Measurements from ENCODE around the gene TCFL5.

TCFL5 gene

DNA sequence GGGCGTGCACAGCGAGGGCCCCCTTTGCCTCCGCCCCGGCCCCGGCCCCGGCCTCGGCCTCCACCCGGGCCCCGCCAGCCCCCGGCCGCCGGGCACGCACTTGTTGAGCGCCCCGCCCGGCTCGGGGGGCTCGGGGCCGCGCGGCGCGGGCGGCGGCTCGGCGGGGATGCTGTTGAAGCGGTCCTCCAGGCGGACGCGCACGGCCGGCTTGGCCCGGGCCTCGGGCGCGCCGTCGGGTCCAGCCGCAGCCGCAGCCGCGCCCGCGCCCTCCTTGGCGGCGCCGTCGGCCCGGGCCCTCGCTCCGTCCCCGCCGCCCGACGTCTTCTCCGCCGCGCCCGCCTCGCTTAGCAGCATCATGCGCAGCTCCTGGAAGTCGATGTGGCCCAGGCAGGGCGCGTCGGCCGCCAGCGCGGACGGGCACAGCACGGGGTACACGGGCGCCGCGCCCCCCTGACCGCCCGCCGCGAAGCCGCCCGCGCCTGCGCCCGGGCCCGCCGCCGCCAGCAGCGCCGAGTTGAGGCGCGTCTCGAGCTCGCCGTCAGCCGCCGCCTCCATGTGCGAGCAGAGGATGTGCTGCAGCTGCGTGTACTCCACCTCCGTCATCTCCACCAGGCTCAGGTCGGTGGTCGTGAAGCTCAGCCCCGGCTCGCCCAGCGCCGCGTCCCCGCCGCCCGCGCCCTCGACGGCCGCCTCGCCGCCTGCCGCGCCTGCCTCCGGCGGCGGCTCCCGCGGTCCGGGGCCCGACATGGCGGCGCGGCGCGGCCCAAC, 514 bp downstream of the TCFL5 start:
- Histone ChIP-seq H3K18ac (ENCODE audit: low read depth in 1 of 2, low read length in 2 of 2) (peak overlapping the region; percentile 94 to 98), H2BK5ac (ENCODE audit: low read depth, low read length, poor library complexity, severe bottlenecking) (no peak overlapping the region), H3K4me1 (ENCODE audit: control insufficient read depth, insufficient read depth, low read depth, low read length) (peaks cover 27% of the 10 kb centered on the region), H3K4me2 (ENCODE audit: low read length, poor library complexity, severe bottlenecking) (peak overlapping the region; percentile 95), H2BK120ac (ENCODE audit: low read depth, low read length) (peak overlapping the region; percentile 61), H4K91ac (ENCODE audit: low read length) (peak overlapping the region; percentile 92), H4K8ac (ENCODE audit: low read length) (peak overlapping the region; percentile 96), H3K4ac (ENCODE audit: low read depth in 1 of 2, low read length in 2 of 2) (peak overlapping the region in 1 of 2 experiments; percentile 89), H3K23ac (ENCODE audit: low read length in 2 of 2) (peak overlapping the region in 1 of 2 experiments; percentile 100), H3K79me1 (replicated peaks; ENCODE audit: low read length, poor library complexity, severe bottlenecking) (peaks cover 21% of the 10 kb centered on the region), H3K9me3 (ENCODE audit: control insufficient read depth, low read length) (no peaks in the 10 kb centered on the region), H2AK5ac (ENCODE audit: low read length, severe bottlenecking) (no peak overlapping the region), H3K27me3 (ENCODE audit: control insufficient read depth in 1 of 2, insufficient read depth in 1 of 2, low read length in 2 of 2) (no peaks in the 10 kb centered on the region), H2BK12ac (ENCODE audit: low read length in 2 of 2) (peak overlapping the region in 1 of 2 experiments; percentile 57), H2AFZ (ENCODE audit: low read depth, low read length) (peak overlapping the region; percentile 30), H3K4me3 (ENCODE audit: insufficient read depth in 1 of 2, low read depth in 1 of 2, low read length in 2 of 2) (peak overlapping the region; percentile 72 to 85), H3K27ac (ENCODE audit: low read length, poor library complexity, severe bottlenecking) (no peak overlapping the region), H3K14ac (ENCODE audit: low read length in 2 of 2) (peak overlapping the region in 1 of 2 experiments; percentile 68), H3K36me3 (ENCODE audit: control insufficient read depth in 1 of 2, insufficient read depth in 2 of 2, low read depth in 1 of 2, low read length in 2 of 2) (peaks cover 11 to 16% of the 10 kb centered on the region in 2 experiments), H3K9ac (ENCODE audit: low read length) (peak overlapping the region; percentile 70), H2BK15ac (ENCODE audit: low read depth, poor library complexity, severe bottlenecking) (peak overlapping the region; percentile 80)
- WGBS = under 1% methylated on average over 36 of the region's 129 CpGs
- peak; percentile 40 for DNase-seq

DNA sequence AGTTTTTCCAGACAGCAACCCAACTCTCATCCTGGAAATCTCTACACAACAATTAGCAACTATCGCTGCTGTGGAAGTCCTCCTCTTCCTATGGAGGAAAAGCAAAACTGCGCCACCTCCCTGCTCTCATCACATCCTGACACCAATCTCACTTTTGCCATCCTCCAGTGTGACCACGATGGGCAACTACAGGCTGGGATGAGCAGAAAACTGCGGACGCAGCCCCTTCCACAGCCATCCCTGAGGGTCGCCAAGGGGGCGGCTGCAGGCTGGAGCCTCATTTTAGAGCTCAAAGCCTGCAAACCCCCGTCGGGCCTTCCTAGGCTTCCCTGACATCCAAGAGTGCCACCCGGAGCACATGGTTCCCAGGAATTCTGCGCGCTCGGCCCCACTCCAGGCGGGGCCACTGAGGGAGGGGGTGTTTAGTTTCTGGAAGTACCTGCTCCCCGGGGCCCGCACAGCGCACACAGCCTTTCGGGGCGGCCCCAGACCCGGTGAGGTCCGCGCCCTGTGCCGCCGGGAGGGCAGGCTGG, 1.2 kb downstream of the TCFL5 start:
- Histone ChIP-seq H3K36me3 (ENCODE audit: control insufficient read depth in 1 of 2, insufficient read depth in 2 of 2, low read depth in 1 of 2, low read length in 2 of 2) (peaks cover 12 to 21% of the 10 kb centered on the region in 2 experiments), H4K91ac (ENCODE audit: low read length) (no peak overlapping the region), H3K4me2 (ENCODE audit: low read length, poor library complexity, severe bottlenecking) (peak overlapping the region; percentile 95), H2BK120ac (ENCODE audit: low read depth, low read length) (peak overlapping the region; percentile 61), H3K4me1 (ENCODE audit: control insufficient read depth, insufficient read depth, low read depth, low read length) (peaks cover 27% of the 10 kb centered on the region), H4K8ac (ENCODE audit: low read length) (peak overlapping the region; percentile 28), H2BK12ac (ENCODE audit: low read length in 2 of 2) (no peak overlapping the region), H2BK5ac (ENCODE audit: low read depth, low read length, poor library complexity, severe bottlenecking) (no peak overlapping the region), H3K27me3 (ENCODE audit: control insufficient read depth in 1 of 2, insufficient read depth in 1 of 2, low read length in 2 of 2) (no peaks in the 10 kb centered on the region), H3K14ac (ENCODE audit: low read length in 2 of 2) (peak overlapping the region in 1 of 2 experiments; percentile 64), H3K23ac (ENCODE audit: low read length in 2 of 2) (peak overlapping the region in 1 of 2 experiments; percentile 83), H3K4ac (ENCODE audit: low read depth in 1 of 2, low read length in 2 of 2) (peak overlapping the region in 1 of 2 experiments; percentile 44), H2AFZ (ENCODE audit: low read depth, low read length) (no peak overlapping the region), H3K79me1 (replicated peaks; ENCODE audit: low read length, poor library complexity, severe bottlenecking) (peaks cover 23% of the 10 kb centered on the region), H3K9me3 (ENCODE audit: control insufficient read depth, low read length) (no peaks in the 10 kb centered on the region), H3K27ac (ENCODE audit: low read length, poor library complexity, severe bottlenecking) (no peak overlapping the region), H2AK5ac (ENCODE audit: low read length, severe bottlenecking) (no peak overlapping the region), H3K9ac (ENCODE audit: low read length) (peak overlapping the region; percentile 70), H2BK15ac (ENCODE audit: low read depth, poor library complexity, severe bottlenecking) (no peak overlapping the region), H3K18ac (ENCODE audit: low read depth in 1 of 2, low read length in 2 of 2) (peak overlapping the region; percentile 21 to 73), H3K4me3 (ENCODE audit: insufficient read depth in 1 of 2, low read depth in 1 of 2, low read length in 2 of 2) (peak overlapping the region; percentile 72 to 85)
- DNase-seq = peak; percentile 52
- 11% methylated on average over 24 of the region's 24 CpGs for WGBS

DNA sequence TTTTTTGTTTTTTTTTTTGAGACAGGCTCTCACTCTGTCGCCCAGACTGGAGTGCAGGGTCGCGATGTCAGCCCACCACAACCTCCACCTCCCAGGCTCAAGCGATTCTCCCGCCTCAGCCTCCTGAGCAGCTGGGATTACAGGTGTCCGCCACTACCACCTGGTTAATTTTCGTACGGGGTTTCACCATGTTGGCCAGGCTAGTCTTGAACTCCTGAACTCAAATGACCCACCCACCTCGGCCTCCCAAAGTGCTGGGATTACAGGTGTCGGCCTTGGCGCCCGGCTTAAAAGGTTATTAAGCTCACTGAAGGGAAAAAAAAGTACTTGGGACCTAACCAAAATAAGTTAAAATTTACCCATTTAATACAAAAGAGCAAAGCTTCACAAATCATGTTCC, 1.9 kb downstream of the TCFL5 start:
- peak overlapping the region; percentile 70 for H3K9ac ChIP-seq (ENCODE audit: low read length)
- 96% methylated on average over 9 of the region's 12 CpGs for WGBS
- no peak for DNase-seq

DNA sequence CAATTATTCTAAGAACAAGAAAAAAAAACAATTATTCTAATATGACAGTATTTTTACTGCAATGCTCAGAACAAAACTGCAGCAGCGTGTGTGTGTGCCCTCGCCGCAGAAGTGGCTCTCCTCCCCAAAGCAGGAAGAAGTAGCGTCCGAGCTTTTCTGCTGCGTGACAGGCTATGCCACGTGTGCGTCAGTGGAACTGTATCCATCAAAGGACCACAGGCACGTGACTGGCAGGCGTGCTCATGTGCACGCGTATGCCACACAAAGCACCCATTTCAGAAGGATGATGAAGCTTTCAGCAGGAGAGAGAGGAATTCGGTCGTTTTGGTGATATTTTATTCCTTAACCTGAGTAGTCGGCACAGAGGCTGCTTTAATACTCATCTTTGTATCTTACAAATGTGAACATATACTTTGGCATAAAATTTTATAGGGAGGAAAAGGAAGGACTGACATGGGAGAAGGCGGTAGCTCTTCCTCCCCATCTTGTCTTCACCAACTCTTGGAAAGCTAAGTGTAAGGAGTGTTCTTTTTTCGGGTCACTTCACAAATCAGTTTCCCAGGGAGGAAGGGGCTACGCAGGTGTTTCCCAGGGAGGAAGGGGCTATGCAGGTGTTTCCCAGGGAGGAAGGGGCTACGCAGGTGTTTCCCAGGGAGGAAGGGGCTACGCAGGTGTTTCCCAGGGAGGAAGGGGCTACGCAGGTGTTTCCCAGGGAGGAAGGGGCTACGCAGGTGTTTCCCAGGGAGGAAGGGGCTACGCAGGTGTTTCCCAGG, 3.4 kb downstream of the TCFL5 start:
- no peak overlapping the region for H3K27ac ChIP-seq (ENCODE audit: low read length, poor library complexity, severe bottlenecking)
- H3K9me3 ChIP-seq (ENCODE audit: control insufficient read depth, low read length) = no peaks in the 10 kb centered on the region
- H2BK15ac ChIP-seq (ENCODE audit: low read depth, poor library complexity, severe bottlenecking) = no peak overlapping the region
- no peak for DNase-seq
- H3K4me1 ChIP-seq (ENCODE audit: control insufficient read depth, insufficient read depth, low read depth, low read length) = peaks cover 27% of the 10 kb centered on the region
- H3K27me3 ChIP-seq (ENCODE audit: control insufficient read depth in 1 of 2, insufficient read depth in 1 of 2, low read length in 2 of 2) = no peaks in the 10 kb centered on the region
- H3K23ac ChIP-seq (ENCODE audit: low read length in 2 of 2) = no peak overlapping the region
- H3K4me3 ChIP-seq (ENCODE audit: insufficient read depth in 1 of 2, low read depth in 1 of 2, low read length in 2 of 2) = no peak overlapping the region
- H2BK12ac ChIP-seq (ENCODE audit: low read length in 2 of 2) = no peak overlapping the region
- no peak overlapping the region for H3K4me2 ChIP-seq (ENCODE audit: low read length, poor library complexity, severe bottlenecking)
- H2BK120ac ChIP-seq (ENCODE audit: low read depth, low read length) = no peak overlapping the region
- peaks cover 29% of the 10 kb centered on the region for H3K79me1 ChIP-seq (replicated peaks; ENCODE audit: low read length, poor library complexity, severe bottlenecking)
- no peak overlapping the region for H3K4ac ChIP-seq (ENCODE audit: low read depth in 1 of 2, low read length in 2 of 2)
- no peak overlapping the region for H4K8ac ChIP-seq (ENCODE audit: low read length)
- H3K9ac ChIP-seq (ENCODE audit: low read length) = no peak overlapping the region
- H2AFZ ChIP-seq (ENCODE audit: low read depth, low read length) = no peak overlapping the region
- no peak overlapping the region for H3K14ac ChIP-seq (ENCODE audit: low read length in 2 of 2)
- H2BK5ac ChIP-seq (ENCODE audit: low read depth, low read length, poor library complexity, severe bottlenecking) = no peak overlapping the region
- no peak overlapping the region for H2AK5ac ChIP-seq (ENCODE audit: low read length, severe bottlenecking)
- H4K91ac ChIP-seq (ENCODE audit: low read length) = no peak overlapping the region
- no peak overlapping the region for H3K18ac ChIP-seq (ENCODE audit: low read depth in 1 of 2, low read length in 2 of 2)
- H3K36me3 ChIP-seq (ENCODE audit: control insufficient read depth in 1 of 2, insufficient read depth in 2 of 2, low read depth in 1 of 2, low read length in 2 of 2) = peaks cover 24 to 39% of the 10 kb centered on the region in 2 experiments
- WGBS = 97% methylated on average over 14 of the region's 23 CpGs

More for the DNA sequence above, 1.9 kb downstream of the TCFL5 start:
- H2AFZ ChIP-seq (ENCODE audit: low read depth, low read length) = no peak overlapping the region
- no peak overlapping the region for H3K4me2 ChIP-seq (ENCODE audit: low read length, poor library complexity, severe bottlenecking)
- H2BK120ac ChIP-seq (ENCODE audit: low read depth, low read length) = no peak overlapping the region
- no peaks in the 10 kb centered on the region for H3K27me3 ChIP-seq (ENCODE audit: control insufficient read depth in 1 of 2, insufficient read depth in 1 of 2, low read length in 2 of 2)
- H3K14ac ChIP-seq (ENCODE audit: low read length in 2 of 2) = no peak overlapping the region
- no peak overlapping the region for H3K27ac ChIP-seq (ENCODE audit: low read length, poor library complexity, severe bottlenecking)
- no peak overlapping the region for H2BK15ac ChIP-seq (ENCODE audit: low read depth, poor library complexity, severe bottlenecking)
- H3K18ac ChIP-seq (ENCODE audit: low read depth in 1 of 2, low read length in 2 of 2) = no peak overlapping the region
- H3K23ac ChIP-seq (ENCODE audit: low read length in 2 of 2) = no peak overlapping the region
- H3K4me1 ChIP-seq (ENCODE audit: control insufficient read depth, insufficient read depth, low read depth, low read length) = peaks cover 27% of the 10 kb centered on the region
- no peak overlapping the region for H2AK5ac ChIP-seq (ENCODE audit: low read length, severe bottlenecking)
- H2BK5ac ChIP-seq (ENCODE audit: low read depth, low read length, poor library complexity, severe bottlenecking) = no peak overlapping the region
- H3K79me1 ChIP-seq (replicated peaks; ENCODE audit: low read length, poor library complexity, severe bottlenecking) = peaks cover 23% of the 10 kb centered on the region
- no peak overlapping the region for H4K8ac ChIP-seq (ENCODE audit: low read length)
- peak overlapping the region in 1 of 2 experiments; percentile 72 for H3K4me3 ChIP-seq (ENCODE audit: insufficient read depth in 1 of 2, low read depth in 1 of 2, low read length in 2 of 2)
- H3K36me3 ChIP-seq (ENCODE audit: control insufficient read depth in 1 of 2, insufficient read depth in 2 of 2, low read depth in 1 of 2, low read length in 2 of 2) = peaks cover 17 to 26% of the 10 kb centered on the region in 2 experiments
- no peak overlapping the region for H2BK12ac ChIP-seq (ENCODE audit: low read length in 2 of 2)
- no peaks in the 10 kb centered on the region for H3K9me3 ChIP-seq (ENCODE audit: control insufficient read depth, low read length)
- no peak overlapping the region for H3K4ac ChIP-seq (ENCODE audit: low read depth in 1 of 2, low read length in 2 of 2)
- H4K91ac ChIP-seq (ENCODE audit: low read length) = no peak overlapping the region

All from mesenchymal stem cell (in vitro differentiated cells and primary cell).